NCI-H1417 (cell line): ENCODE measurements around the gene BGN.

Experiments
- DNase-seq, 3 experiments: peaks; one replicate each; lab custom pipeline; 2025; lab: John Stamatoyannopoulos, UW

BGN gene

DNA sequence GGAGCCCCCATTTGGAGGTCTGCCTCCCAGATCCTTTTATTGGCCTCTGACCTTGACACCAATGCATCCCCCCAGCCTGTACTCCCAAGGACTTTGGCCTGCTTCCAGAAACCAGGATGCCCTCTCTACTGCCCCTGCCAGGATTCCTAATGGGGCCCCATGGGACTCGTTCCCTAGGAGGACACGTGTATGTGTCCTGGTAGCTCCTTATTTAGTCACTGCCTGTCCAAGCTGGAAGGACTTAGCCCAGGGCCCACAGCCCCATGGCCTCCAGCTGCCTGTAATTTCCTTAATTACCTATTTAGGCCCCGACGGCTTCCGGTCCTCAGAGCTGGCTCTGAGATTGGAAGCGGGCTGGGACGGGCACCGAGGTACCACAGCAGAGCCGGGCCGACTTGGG, 32.0 kb downstream of the BGN start:
- peak; percentile 7 to 92 (median 87) for DNase-seq

DNA sequence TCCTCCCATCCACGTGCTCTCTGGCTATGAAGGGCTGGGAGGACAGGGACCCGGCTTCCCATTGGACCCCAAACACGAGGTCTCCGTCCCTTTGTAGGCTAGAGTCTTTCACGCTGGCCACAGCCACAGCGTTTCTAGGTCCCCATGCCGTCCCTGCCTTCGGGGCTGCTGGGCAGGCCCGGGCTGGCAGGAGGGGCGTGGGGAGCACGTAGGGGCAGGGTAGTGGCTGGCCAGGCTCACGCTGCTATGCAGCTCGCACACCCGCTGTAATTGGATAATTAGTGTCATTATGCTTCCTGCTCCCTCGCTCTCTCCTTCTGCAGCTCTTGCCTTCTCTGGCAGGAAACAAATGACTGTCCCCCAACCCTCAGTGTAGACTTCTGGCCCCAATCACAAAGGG, 32.4 kb downstream of the BGN start:
- peak in 2 of 3 experiments; percentile 87 to 92 for DNase-seq

DNA sequence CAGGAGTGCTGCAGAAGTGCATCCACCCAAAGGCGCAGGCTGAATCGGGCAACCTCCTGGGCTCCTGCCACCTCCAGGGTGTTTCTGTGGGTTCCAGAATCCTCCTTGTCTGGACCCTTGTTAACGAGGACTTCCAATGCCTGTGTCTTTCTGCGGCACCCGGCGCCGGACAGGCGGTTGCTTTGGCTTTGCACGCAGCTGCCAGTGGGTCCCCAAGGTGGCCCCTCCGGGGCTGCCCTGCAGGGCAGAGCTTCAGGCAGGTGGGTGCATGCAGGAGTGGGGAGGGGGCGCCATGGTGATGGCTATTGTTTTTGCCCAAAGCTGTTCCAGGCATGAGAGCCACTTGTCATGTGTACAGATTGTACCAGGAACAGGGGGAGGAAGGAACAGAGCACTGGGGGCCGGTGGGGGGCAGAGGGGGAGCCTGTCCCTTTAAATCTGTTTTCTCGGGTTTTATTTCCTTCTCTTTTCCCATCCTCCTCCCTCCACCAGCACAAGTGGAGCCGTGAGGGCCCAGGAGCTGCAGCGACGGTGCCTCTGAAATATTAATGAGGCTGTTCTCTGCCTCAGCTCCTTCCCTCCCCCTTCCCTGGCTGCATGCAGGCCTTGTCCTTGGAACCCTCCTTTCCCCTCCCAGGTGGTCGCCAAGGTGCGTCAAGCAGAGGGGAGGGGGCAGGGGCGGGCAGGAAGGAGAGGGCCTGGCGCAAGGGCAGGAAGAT, 35.8 kb downstream of the BGN start:
- DNase-seq = peak; percentile 59 to 87 (median 75)

DNA sequence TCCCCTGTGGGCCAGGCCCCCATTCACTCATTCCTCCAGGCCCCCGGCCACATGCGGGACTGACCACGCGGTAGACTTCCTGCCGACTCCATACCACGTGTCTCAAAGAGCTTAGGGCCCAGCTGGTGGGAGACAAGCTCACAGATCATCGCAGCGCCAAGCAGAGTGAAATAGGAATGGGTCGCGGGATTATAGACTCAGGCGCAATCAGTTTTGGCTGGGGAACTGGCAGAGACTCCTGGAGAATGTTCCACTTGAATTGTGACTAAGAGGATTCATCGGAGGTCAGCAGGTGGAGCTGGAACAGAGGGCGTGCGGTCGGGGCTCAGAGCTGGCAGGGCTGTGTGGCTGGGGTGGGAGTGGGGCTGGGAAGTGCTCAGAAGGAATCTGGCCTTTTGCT, 38.3 kb downstream of the BGN start:
- peak in 2 of 3 experiments; percentile 21 to 36 for DNase-seq

DNA sequence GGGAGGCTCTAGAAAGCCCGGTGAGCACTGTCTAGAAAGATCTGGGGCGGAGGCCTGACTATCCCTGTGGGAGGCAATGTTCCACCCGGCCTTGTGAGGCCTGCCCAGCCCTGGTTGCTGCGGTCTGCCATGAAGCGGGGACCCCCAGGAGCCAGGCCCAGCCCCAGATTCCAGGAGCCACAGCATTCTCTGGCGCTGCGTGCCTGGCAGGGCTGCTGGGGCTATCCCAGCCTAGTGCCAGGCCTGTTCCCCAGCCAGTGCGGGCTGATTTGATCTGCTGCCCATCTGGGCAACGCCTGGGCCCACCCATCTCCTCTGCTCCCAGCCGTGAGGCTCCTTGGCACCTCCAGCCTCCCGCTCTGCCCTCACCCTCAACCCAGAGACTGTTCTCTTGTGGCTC, 42.3 kb downstream of the BGN start:
- no peak for DNase-seq

DNA sequence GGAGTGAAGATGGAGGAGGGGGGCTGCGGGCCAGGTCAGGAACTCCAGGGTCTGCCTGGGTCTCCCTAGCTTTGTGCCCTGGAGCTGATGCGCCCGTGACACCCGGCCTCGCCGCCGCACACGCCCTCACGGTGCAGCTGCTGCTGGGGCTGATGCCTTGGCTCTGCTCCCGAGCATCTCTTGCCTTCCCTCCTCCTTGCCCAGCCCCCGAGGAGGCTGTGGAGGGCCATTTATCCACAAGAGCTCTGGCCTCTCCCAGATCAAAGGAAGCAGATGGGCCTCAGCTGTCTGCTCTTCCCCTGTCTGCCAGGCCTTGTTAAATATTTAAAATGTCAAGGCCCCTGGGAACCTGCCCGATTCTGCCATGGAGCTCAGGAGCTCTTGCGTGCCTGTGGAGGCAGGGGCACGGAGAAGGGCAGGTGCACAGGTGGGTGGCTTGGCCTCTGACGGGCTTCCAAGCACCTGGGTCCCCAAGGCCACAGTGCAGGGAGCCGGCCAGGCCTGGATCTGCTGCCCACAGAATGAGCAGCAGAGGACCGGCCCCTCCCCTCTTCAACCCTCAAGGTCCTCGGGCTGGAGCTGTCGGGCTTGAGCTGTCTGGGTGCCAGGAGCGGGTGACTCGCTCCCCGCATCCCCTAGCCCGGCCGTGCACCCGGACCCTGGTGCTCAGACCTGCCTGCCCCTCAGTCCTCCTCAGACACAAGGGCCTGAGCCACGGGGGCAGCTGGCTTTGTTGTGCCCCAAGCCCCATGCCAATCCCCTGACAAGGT, 42.9 kb downstream of the BGN start:
- peak; percentile 44 to 82 (median 75) for DNase-seq

DNA sequence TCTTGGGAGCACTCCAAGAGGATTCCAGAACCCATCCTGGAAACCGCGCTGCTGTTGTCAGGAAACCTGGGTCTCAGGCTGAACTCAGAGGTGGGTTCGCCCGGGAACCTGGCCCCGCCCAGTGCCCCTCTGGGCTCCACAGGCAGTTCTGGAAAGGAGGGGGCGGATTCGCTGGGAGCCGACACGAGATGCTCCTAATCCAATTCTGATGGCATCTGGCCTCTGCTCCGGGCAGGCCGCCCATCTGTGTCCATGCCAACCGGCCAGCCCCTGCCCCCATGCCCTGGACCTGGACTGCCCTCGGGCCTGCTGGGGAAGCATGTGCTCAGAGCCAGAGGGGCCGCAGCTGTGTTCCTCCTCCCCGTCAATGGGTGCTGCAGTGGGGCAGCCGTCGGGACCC, 43.6 kb downstream of the BGN start:
- DNase-seq = no peak

DNA sequence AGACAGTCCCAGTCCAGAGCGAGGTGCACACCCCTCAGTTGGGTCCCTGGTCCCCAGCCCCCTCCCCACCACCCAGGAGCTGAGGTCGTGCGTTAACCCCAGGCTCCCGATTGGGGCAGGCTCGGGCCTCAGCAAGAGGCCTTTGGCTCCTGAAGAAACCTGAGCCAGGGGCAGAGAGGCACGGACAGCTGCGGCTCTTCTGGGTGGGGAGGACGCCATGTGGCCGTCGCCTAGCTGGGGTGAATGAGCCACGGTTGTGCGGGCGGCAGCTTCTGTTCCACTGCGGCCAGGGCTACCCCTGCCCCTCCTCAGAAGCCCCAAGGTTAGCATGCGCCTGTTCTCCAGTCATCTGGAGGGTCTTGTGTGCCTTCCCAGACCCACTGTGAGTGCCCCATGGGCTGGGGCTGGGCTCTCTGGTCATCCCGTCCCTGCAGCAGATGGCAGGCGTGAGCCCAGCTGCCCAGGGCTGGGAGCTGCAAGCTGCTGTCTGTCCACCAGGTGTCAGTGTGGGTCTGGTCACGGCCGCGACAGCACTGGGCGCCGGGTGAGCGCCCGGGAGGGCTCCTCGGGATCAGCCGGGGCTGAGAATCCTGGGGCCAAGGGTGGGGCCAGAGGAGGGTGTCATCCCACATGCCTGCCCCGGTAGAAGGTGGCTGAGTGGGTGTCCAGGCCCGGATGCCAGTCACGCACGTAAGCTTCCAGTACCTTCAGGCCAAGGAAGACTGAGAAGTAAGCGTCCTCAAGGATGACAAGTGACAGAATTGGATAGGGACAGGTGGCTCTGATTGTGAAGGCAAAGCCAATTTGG, 44.6 kb downstream of the BGN start:
- DNase-seq = peak; percentile 17 to 65 (median 21)

DNA sequence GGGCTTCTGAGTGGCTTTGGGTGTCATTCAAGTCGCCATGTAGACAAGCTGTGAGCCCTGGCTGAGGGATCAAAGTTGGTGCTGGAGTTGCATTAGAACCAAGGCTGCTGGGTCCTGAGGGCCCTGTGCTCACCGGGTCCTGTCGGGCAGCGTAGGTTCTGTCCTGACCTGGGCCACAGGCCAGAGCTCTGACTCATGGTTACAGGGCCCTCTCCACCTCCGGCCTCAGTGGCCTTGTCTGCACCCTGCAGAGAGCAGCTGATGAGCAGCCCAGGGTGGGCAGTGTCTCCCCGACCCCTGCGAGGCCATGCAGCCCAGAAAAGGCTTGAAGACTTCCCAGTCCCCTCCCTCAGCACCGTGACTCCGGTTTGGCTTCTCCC, 45.2 kb downstream of the BGN start:
- DNase-seq = no peak

DNA sequence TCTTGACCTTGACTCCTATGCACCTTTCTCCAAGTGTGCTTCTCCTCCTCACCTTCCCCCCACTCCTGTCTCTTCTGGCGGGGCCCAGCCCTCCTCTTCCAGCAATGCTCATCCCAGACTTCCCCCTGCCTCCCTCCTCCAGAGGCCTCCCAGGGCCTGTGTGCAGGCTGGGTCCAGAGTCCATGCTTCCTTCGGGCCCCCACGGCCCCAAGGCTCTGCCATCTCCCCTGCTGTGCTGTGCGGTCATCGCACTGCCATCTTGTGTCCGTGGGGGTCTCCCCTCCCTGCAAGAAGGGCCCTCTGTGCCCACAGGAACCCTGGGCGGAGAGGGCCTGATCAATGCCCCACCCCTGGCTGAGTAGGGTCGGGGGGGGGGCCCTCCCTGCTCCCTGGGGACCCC, 49.9 kb downstream of the BGN start:
- no peak for DNase-seq

DNA sequence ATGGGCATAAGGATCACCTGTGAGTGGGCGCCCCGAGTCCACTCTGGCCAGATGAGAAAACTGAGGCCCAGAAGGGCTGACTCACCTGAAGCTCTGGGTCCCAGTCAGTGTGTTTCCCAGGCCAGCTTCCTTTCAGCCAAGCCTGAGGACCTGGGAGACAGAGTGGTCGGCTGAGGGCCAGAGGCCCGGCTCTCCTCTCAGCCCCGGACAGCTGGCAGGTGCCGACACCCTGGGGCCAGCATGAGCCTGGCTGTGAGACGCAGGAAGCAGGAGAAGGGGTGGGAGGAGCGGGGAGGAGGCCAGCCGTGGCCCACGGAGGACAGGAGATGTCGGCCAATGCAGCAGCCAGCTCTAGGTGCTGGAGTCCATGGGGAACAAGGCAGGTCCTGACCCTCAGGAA, 51.6 kb downstream of the BGN start:
- DNase-seq = no peak

DNA sequence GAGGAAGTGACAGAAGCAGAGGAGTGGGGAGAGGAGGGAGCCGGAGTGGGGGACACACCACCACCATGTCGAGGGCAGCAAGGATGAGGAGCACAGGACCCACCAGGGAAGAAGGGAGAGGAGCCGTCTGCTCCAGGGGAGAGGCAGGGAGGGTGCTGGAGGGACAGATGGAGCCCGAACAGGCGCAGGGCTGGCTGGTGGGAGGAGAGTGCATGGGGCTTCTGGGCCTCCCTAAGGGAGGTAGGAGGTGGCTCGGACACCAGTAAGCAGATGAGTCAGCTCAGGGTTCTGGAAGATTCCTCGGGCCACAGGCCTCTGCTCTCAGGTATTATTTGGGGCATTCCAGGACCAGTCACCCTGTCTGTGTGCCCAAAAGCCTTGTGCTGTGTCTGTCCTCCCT, 52.4 kb downstream of the BGN start:
- no peak for DNase-seq

DNA sequence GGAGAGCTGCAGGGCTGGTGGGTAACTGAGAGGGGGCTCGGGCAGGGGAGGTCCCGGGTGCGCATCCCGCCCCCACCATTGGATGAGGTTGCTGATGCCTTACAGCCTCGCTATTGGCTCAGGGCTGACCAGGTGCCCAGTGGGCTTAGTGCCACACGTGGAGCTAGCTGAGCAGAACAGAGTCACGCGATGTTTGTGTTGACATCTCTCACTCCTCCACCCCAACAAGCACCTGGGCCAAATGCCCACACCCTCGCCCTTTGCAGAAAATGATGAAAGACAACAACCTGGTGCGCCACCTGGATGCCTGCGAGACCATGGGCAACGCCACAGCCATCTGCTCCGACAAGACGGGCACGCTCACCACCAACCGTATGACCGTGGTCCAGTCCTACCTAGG, 54.5 kb downstream of the BGN start:
- no peak for DNase-seq

DNA sequence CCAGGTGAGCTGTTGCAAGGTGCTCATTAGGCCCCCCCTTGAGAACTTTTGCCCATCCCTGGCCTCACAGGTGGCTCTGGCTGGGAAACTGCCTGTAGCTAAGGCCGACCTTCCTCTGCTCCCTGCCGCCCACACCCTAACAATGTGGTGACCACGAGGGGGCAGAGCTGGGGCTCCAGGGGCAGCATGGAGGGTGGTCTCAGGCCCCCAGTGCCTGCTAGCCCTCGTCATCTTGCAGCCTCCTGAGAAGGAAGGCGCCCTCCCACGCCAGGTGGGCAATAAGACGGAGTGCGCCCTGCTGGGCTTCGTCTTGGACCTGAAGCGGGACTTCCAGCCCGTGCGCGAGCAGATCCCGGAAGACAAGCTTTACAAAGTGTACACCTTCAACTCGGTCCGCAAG, 55.0 kb downstream of the BGN start:
- DNase-seq = no peak

DNA sequence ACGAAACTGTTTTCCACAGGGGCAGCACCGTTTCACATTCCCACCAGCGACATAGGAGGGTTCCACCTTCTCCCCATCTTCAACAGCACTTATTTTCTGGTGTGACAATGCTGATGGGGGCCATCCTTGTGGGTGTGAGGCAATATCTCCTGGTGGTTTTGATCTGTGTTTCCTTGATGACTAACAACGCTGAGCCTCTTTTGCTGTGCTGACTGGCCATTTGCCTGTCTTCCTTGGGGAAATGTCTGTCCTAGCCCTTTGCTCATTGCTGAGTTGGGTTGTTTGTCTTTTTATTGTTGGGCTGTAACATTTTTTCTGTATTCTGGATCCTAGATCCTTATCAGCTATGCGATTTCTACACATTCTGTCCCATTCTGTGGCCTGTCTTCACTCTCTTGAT, 56.4 kb downstream of the BGN start:
- DNase-seq = no peak

DNA sequence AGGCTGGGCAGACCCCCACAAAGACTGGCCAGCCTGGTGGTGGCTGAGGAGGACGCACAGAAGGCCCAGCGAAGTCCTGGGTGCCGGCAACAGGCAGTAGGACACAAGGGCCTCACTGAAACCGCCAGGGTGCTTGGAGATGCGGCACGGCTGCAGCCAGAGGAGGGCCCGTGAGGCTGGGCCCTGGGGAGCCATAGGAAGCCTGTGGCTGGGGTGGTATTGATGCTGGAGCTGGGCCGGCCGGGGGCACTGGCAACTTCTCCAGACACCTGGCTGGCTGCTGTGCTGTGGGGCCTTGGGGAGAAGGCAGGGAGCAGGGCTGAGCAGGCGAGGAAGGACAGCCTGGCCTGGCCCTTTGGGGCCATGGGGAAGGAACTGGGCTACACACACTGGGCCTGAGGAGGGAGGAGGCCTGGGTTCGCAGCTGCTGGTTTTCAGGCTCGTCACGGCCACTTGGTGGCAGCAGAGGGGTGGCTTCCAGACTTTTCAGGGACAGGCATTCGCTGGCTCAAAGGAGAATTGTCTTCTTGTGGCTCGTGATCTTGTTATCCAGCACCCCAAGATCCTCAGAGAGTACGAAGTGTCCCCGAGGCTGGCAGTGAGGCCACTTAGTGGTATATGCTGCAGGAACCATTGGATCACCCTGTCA, 59.9 kb downstream of the BGN start:
- DNase-seq = peak; percentile 41 to 65 (median 44)

DNA sequence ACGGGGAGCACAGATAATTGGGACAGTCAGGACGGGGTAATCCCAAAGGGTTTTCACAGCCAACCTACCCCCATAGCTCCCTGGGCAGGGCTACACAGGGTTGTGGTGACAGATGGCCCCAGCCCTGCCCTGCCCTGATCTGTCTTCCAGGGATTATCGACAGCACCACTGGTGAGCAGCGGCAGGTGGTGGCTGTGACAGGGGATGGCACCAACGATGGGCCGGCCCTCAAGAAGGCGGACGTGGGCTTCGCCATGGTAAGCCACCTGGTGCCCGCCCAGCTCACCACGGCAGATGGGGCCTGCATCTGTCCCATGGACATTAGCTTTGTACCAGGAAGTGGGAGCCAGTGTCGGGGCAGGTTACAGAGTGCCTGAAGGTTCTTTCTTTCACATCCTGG, 62.0 kb downstream of the BGN start:
- no peak for DNase-seq

DNA sequence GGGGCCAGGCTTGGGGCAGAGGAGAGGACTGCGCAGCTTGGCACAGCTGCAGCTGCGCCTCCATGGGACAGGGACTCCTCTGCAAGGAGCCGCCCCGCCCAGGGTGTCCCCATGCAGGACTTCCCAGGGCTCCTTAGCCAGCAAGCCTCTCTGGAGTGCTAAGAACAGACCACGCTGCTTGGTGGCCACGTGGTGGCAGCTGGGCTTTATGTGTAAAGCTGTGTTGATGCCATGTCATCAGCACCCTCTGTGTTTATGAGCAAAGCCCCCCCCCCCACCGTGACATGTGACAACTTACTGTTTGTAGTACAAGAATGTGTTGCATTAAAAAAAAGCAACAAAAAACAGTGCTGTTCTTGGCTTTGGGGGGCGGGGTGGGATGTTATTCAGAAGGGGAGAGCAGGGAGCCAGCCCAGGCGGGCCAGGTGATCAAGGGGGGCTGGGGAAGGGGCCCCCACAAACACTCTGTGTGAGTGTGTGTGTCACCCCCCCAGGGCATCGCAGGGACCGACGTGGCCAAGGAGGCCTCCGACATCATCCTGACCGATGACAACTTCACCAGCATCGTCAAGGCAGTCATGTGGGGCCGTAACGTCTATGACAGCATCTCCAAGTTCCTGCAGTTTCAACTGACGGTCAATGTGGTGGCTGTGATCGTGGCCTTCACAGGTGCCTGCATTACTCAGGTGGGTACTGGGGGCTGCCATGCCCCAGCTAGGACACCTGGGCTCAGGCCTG, 63.0 kb downstream of the BGN start:
- DNase-seq = no peak
